KOPT-K1 (cell line): Measurements from ENCODE around the gene TMPRSS13.
A peak's percentile ranks its signal among the peaks of the same experiment; 100 is the strongest.
"Not testable (repeated sequence)": the region's sequence is repeated elsewhere in the genome, so short reads cannot be mapped to it uniquely, and the experiment has no call there.

Experiments
- H3K27ac ChIP-seq: fragments of 200-600 bp; sonication (generic); 2 replicates; pipeline ENCODE4 v1.5.1; 2016; ENCODE audit warnings: antibody characterized with exemption, mild to moderate bottlenecking, low read depth, low read length; ENCODE audit not compliant: poor library complexity, severe bottlenecking
- H3K36me3 ChIP-seq: fragments of 200-600 bp; sonication (generic); 2 replicates; pipeline ENCODE4 v1.5.1; 2017; ENCODE audit warnings: antibody characterized with exemption, mild to moderate bottlenecking, low read length, moderate library complexity; ENCODE audit not compliant: insufficient read depth
- H3K9me3 ChIP-seq: fragments of 200-600 bp; sonication (generic); 2 replicates; pipeline ENCODE4 v1.5.1; 2017; ENCODE audit warnings: antibody characterized with exemption, low read length, mild to moderate bottlenecking; ENCODE audit not compliant: insufficient read depth, poor library complexity, severe bottlenecking

Gene TMPRSS13

GRCh38 chr11:117960406-117960805 is 31.2 kb upstream of the TMPRSS13 start:
- Histone ChIP-seq H3K36me3 (no peaks in the 10 kb centered on the region), H3K9me3 (peaks cover 7% of the 10 kb centered on the region), H3K27ac (no peak overlapping the region)

- Histone ChIP-seq H3K9me3 (peaks cover 7% of the 10 kb centered on the region), H3K27ac (no peak overlapping the region), H3K36me3 (no peaks in the 10 kb centered on the region)
Measured at GRCh38 chr11:117959438-117960149, 30.4 kb upstream of the TMPRSS13 start.

DNA sequence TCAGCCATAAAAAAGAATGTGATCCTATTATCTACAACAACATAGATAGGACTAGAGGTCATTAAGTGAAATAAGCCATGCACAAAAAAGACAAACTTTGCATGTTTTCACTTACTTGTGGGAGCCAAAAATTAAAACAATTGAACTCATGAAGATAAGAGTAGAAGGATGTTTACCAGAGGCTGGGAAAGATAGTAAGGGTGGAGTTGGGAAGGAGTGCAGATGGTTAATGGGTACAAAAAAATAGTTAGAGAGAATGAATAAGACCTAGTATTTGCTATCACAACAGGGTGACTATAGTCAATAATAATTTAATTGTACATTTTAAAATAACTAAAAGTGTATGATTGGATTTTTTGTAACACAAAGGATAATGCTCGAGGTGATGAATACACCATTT is 29.7 kb upstream of the TMPRSS13 start:
- H3K27ac ChIP-seq = no peak overlapping the region
- no peaks in the 10 kb centered on the region for H3K36me3 ChIP-seq
- H3K9me3 ChIP-seq = peaks cover 7% of the 10 kb centered on the region

DNA sequence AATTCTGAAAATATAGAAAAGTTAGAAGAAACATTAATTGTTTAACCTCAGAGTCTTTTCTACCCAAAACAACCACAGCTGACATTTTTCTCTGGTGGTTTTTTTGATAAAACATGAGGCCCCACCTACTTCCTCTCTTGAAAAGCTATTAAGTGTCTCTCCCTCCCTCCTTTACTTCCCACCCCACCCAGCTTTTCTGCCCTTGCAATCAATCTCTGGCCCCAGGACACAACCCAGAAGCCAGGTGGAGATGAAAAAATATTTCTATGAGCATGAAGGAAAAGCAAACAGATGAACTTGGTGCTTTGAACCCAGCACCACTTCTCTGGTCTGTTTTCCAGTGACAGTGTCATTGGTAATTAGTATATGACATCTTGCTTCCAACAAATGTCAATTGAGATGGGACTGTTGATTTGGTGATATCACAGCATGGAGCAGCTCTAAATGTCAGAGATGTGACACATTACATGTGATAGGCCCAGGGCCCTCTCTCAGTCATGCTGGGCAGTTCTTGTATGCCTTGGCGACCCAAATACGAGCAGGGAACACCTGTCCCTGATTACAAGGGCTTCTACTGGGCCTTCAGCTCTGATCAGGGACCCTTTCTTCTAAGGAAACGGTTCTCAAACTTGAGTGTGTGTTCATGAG is 23.9 kb upstream of the TMPRSS13 start:
- Histone ChIP-seq H3K27ac (no peak overlapping the region), H3K9me3 (no peaks in the 10 kb centered on the region), H3K36me3 (no peaks in the 10 kb centered on the region)

DNA sequence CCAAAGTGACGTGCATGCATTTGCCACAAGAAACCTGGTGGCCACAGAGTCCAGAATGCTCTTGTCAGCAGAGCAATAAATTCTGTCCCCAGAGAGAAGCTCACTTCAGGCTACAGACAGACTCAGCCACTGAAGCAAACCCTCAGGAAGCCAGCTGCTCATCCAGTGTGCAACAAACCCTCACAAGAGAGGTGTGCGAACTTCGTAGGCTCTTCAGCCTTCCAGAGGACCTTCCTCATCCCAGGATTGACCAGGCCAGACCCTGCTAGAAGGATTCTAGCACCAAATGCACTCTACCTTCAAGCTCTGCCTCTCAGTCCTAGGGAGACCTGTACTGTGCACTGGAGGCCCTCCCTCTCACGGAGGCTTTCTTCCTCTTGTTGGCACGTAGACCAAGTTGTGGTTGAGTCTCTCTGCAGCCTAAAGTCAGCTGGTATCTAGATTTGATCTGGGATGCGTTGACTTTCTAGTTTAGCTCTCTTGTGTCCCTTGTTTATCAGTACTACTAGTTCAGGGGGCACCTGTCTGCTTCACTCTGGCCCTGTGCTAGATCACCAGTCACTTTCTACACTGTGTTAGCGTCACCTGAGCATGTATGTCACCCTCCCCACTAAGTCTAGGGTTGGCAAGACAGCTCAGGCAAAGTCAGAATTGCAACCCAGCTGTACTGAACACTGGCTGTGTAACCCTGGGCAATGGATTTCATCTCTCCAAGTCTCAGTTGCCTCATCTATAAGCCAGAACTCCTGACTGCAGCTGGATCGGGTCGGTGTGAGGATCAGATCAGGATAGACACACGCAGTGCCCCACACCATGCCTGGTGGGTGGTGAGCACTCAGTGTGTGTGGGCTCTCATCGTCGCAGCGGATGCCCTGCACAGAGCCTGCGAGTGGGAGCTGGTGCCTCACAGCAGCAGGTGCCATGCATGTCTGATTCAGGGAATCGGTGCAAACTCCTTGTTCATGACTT is 22.1 kb upstream of the TMPRSS13 start:
- Histone ChIP-seq H3K36me3 (no peaks in the 10 kb centered on the region), H3K9me3 (no peaks in the 10 kb centered on the region), H3K27ac (peak overlapping the region; percentile 53)

GRCh38 chr11:117950301-117950700 is 21.1 kb upstream of the TMPRSS13 start:
- H3K36me3 ChIP-seq = no peaks in the 10 kb centered on the region
- peak overlapping the region; percentile 53 for H3K27ac ChIP-seq
- H3K9me3 ChIP-seq = no peaks in the 10 kb centered on the region

- H3K9me3 ChIP-seq = no peaks in the 10 kb centered on the region
- no peaks in the 10 kb centered on the region for H3K36me3 ChIP-seq
- H3K27ac ChIP-seq = no peak overlapping the region
Measured at GRCh38 chr11:117949062-117949461, 19.9 kb upstream of the TMPRSS13 start.

GRCh38 chr11:117948466-117948865 is 19.3 kb upstream of the TMPRSS13 start:
- not testable (repeated sequence) for H3K27ac ChIP-seq, H3K9me3 ChIP-seq, H3K36me3 ChIP-seq

- H3K9me3 ChIP-seq, H3K36me3 ChIP-seq, H3K27ac ChIP-seq: not testable (repeated sequence)
Measured at GRCh38 chr11:117947751-117948150, 18.5 kb upstream of the TMPRSS13 start.

DNA sequence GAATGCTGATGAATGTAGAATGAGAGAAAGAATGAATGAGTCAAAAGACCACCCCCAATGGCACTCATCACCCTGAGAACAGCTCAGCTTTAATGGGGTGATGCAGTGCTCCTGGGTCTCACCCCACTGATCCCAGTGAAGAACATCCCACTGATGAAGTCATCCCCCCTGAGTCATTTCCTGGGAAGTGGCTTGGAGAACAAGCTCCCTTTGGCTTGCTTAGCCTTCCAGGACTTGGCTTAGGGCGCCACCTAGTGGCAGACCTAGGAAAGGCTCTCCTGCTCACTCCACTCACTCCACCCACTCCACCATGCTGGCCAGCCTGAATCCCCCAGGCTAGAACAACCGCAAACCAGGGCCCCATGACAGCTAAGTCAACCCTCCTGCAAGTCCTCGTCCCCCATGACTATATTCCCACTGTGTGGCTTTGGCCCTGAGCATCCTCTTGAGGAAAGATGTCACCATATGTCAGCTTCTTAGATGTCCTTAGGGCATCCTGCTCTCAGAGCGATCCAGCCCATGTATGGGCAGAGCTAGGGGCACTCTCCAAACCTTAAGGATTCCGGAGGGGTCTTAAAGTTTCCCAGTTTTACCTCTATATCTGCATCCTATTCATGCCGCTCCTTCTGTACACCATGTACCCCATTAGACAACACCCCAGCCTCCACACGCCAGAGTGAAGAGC is 17.8 kb upstream of the TMPRSS13 start:
- no peak overlapping the region for H3K27ac ChIP-seq
- H3K36me3 ChIP-seq = no peaks in the 10 kb centered on the region
- peaks cover 8% of the 10 kb centered on the region for H3K9me3 ChIP-seq

- Histone ChIP-seq H3K9me3 (peaks cover 8% of the 10 kb centered on the region), H3K27ac (no peak overlapping the region), H3K36me3 (no peaks in the 10 kb centered on the region)
Measured at GRCh38 chr11:117946156-117946841, 17.1 kb upstream of the TMPRSS13 start.

DNA sequence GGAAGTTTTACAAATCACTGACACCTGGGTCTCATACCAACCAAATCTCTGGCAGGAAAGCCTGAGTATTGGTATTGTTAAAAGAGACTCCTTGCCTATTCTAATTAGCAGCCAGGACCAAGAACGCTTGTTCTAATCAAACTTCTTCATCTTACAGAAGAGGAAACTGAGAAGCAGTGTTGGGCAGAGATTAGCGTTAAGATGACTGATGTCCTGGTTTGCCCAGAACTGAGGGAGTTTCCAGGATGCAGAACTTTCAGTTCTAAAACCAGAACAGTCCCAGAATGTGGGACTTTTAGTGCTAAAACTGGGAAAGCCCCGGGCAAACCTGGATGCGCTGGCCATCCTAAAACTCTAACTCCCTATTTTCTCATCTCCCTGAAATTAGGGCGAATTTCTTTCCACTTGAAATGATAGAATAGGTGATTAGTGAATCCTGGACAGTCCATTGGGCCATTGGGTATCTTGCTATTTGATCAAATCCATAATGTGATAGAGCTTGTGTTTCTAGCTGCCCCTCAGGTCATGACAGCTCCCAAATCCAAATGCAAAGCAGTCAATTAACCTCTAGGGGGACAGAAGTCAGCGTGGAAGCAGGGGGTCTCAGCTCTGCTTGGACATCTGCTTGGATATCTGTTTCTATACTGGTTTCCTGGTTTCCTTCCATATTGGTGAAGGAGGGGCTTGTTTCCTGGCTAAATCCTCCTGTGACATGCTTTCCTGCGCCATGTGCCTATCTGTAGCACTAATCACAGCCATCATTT is 16.0 kb upstream of the TMPRSS13 start:
- Histone ChIP-seq H3K9me3 (peaks cover 8% of the 10 kb centered on the region), H3K36me3 (no peaks in the 10 kb centered on the region), H3K27ac (no peak overlapping the region)

DNA sequence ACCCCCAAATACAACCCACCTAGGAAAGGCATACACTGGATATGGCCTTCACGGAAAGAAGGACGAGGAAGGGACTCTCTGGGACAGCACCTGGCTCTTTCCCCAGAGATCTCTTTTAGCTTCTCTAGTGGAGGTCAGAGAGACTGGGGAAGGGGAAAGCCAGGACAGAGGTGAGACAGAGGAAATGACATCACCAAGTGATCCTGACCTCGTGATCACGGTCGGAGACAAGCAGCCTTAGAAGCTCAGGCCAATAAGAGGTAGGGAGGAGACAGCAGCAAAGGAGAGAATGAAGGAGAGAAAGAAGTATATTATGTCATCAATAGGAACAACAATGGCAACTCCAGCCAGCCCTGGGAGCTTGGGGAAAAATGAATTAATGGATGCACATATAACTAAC is 15.4 kb upstream of the TMPRSS13 start:
- H3K27ac ChIP-seq = no peak overlapping the region
- H3K9me3 ChIP-seq = peaks cover 8% of the 10 kb centered on the region
- no peaks in the 10 kb centered on the region for H3K36me3 ChIP-seq
